ENCODE data around the gene CATSPERD.
"Not testable (repeated sequence)": the region's sequence is repeated elsewhere in the genome, so short reads cannot be mapped to it uniquely, and the experiment has no call there.

CATSPERD gene

GRCh38 chr19:5743630-5744029, 23.2 kb downstream of the CATSPERD start:
- DNase-seq = no peak

- DNase-seq = not testable (repeated sequence)
Measured at GRCh38 chr19:5744999-5745398, 24.6 kb downstream of the CATSPERD start.

GRCh38 chr19:5748920-5749319, 28.5 kb downstream of the CATSPERD start:
- not testable (repeated sequence) for DNase-seq

GRCh38 chr19:5749505-5749904, 29.1 kb downstream of the CATSPERD start:
- no peak for DNase-seq

- no peak for DNase-seq
Measured at GRCh38 chr19:5751709-5752108, 31.3 kb downstream of the CATSPERD start.

- no peak for DNase-seq
Measured at GRCh38 chr19:5753743-5754142, 33.3 kb downstream of the CATSPERD start.

GRCh38 chr19:5762608-5763217, 42.3 kb downstream of the CATSPERD start:
- no peak for DNase-seq

- DNase-seq = no peak
Measured at GRCh38 chr19:5765220-5765619, 44.8 kb downstream of the CATSPERD start.

GRCh38 chr19:5767949-5768348, 47.5 kb downstream of the CATSPERD start:
- no peak for DNase-seq

- DNase-seq = no peak
Measured at GRCh38 chr19:5772416-5772815, 52.0 kb downstream of the CATSPERD start.

GRCh38 chr19:5773276-5773675, 52.8 kb downstream of the CATSPERD start:
- no peak for DNase-seq

GRCh38 chr19:5774921-5775320, 54.5 kb downstream of the CATSPERD start:
- DNase-seq = no peak

- peak; percentile 11 for DNase-seq
Measured at GRCh38 chr19:5775668-5776309, 55.4 kb downstream of the CATSPERD start.

- DNase-seq = no peak
Measured at GRCh38 chr19:5778402-5778801, 58.0 kb downstream of the CATSPERD start.

- not testable (repeated sequence) for DNase-seq
Measured at GRCh38 chr19:5780916-5781315, 60.5 kb downstream of the CATSPERD start.

- DNase-seq = no peak
Measured at GRCh38 chr19:5782322-5782721, 61.9 kb downstream of the CATSPERD start.

GRCh38 chr19:5782945-5783919, 62.8 kb downstream of the CATSPERD start:
- DNase-seq = no peak

GRCh38 chr19:5784581-5785147, 64.2 kb downstream of the CATSPERD start, which contains the start of gene PRR22:
Gene PRR22, minus strand, starts transcription at chr19:5784746. Its CDS starts 86 bp downstream, at chr19:5784660.
- no peak for DNase-seq

- DNase-seq = no peak
Measured at GRCh38 chr19:5785423-5785822, 65.0 kb downstream of the CATSPERD start.

- DNase-seq = no peak
Measured at GRCh38 chr19:5786593-5787408, 66.4 kb downstream of the CATSPERD start.

- no peak for DNase-seq
Measured at GRCh38 chr19:5787409-5788182, 67.2 kb downstream of the CATSPERD start.

Data from amniotic stem cell (primary cell).